Dedifferentiated amniotic fluid mesenchymal stem cell (primary cell): Measurements from ENCODE around the gene STN1.
A peak's percentile ranks its signal among the peaks of the same experiment; 100 is the strongest.
"Not testable (repeated sequence)": the region's sequence is repeated elsewhere in the genome, so short reads cannot be mapped to it uniquely, and the experiment has no call there.

Source experiments
- DNase-seq: peaks from one replicate; pipeline ENCODE4 v3.0.0-alpha.2; 2016; ENCODE audit errors: extremely low spot score

Gene STN1

DNA sequence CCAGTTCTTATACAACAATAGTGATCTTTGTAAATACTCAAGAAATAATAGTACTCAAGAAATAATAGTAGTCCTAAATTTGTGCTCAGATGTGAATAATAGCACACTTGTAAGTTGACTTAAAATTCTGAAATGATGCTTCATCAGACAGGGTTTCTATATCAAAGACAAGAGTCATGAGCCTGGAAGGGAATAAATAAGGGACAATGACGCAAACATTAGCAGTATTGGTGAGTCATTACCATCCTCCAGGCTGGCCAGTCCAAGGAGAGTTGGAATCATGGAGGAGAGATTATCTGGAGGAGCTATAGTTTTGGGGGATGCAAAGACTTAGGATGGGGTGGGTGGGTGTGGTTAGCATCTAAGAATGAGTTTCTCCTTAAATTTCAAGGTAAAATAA lies 56.5 kb downstream of the STN1 start:
- DNase-seq = no peak

DNA sequence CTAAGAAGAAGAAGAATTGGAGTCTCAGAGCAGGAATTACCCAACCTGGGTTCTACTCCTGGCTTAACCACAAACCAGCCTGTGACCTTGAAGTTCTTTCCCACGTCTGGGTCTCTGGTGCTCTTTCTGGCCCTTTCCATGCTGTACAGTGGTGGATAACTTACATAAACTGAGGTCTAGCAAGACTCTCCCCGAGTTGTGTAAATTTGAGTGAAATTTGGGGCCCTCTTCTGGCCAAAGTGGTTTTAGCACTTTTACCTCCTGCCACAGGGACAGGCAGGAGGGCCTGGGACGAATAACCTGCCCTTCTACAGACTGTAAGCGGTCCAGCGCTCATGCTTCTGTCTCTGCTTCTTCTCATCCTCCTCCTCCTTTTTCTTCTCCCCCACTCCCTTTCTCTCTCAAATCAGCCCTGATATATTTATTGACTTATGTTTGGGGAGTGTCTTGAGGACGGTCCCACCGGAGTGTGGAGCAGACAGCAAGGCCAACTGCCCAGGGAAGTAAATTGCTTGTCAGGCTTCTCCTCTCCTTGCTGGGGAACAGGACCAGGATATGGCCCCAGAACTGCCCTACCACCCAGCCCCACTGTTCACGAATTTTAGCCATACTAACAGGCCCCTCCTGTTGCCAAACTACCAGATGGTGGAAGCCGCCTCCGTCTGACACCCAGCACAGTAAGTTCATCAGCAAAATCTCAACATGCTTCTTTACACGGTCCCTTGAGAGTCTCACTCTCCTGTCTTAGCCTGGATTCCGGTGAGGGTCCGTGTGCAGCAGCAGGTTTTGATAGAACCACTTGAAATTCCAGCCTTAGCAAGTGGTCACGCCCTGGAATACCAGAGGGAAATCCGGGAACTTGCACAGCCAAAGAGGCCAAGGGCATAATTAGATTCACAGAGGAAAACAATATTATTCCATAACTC lies 58.6 kb downstream of the STN1 start:
- peak; percentile 74 for DNase-seq

DNA sequence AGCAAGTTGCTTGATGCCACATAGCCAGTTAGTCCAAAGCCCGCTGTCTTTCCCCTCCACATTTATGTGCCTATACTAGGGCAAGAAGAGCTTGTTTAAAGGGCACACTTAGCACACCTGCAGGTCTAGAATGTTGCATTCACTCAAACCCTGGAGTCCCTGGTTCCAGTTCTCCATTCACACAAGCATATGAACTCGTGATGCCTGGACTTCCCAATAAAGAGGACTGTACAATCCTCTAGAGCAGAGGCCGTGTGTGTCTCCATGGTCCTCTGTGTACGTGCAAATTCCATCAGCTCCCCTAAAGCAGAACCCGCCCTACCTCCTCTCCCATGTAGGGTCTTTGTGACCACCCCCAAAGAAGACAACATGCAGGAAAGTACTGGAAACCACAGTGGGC lies 59.6 kb downstream of the STN1 start:
- DNase-seq = no peak

DNA sequence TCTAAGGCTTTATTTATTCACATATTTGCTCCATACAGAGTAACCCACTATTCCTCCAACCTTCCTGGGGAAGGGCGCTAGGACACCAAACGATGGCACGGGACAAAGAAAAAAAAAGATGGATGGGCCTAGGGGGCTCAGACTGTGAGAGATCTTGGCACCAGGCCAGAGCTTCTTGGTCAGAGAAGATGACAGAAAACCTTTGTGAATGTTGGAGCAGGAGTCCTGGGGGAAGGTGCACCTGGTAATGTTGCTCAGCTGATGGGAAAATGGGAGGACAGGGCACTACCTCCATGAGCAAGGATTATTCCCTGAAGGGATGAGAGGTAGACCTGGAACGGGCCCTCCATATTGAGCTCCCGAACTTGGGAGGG lies 61.2 kb downstream of the STN1 start:
- DNase-seq = no peak

DNA sequence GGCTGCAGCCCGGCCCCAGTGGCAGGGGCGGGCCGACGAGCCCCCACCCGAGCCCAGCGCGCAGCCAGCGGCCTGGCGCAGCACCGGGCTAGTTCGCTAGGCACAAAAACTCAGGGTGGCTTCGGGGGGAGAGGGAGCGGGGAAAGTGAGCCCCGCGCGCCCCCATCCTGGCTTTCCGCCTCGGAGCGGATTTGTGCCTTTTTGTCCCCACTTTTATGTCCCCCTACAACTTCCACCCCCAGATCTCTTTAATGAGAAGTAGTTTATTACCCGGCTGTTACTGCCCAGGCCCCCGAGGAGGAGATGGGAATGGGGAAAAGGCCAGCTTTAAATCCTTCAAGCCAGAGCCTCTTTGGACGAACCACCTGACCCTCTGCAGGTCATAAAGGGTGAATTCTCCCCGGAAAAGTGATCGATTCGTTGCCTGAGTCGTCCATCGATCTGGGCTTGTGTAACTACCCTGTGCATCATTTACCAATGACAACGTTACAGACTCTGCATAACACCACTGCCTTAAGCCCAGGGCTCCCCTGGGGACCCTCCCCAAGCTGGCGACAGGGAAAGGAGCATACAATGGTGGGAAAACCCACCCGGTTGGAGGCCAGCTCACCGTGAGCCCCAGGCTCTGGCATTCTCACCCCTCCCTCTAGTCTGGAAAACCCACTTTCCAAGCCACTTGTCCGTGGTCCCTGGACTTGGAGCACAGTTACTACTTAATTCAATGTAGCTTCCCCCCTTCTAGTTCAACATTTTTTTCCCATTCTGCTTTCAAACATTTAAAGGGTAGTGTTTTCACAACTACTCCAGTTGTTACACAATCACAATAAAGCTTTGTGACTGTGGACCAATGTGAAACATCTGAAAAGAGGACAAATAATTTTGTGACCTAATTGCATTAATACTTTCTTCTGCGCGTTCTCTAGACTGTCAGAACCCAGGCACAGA lies 61.9 kb downstream of the STN1 start:
- DNase-seq = no peak

DNA sequence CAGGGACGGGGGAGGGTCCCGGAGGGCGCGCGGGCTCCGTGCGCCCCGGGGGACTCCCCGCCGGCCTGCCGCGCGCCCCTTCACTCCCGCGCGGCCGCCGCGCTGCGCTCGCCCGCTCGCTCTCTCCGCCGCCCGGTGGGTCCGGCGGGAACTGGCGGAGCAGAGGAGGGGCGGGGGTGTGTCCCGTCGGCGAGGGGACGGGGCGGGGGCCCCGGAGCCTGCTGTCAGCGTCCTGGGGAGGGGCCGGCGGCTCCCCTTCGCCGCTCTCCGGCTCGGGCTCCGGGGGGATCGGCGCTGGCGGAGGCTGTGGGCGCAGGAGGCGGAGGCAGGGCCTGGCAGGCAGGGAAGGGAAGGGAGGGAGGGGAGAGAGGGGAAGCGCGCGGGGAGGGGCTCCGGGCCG lies 62.6 kb downstream of the STN1 start, which contains the start of gene SH3PXD2A:
Gene SH3PXD2A, minus strand, starts transcription at position 153 of the 400 bp plus-strand sequence. CDS start 310 bp downstream, outside the sequence.
- no peak for DNase-seq

DNA sequence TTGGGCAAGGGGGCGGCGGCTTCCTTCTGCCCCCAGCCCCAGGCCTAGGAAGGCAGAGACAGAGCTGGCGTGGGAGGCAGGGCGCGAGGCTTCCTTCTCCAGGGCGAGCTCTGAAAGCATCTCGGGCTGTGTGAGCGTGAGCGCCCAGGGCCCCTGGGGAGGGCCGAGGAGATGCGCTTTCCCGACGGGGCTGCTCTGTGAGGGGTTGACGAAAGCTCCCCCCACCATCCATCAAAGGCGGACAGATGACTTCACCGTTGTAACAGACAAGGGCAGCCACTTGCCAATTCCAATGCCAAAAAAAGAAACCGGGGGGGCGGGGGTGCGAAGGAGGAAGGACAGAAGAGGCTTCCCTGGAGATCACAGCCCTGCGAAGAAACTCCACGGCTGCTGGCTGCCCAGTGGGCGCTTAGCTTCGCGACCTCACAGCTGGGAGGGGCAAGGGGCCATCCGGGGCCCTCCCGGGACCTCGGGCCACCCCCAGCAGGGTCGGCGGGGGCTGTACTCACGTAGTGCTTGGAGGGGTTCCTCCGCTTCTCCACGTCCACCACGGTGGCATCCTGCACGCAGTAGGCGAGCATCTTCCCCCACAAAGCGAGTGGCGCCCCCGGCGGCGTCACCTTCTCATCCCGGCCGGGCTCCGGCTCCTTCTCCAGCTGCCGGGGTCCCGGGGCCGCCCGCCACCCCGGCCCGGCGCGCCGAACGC lies 63.1 kb downstream of the STN1 start:
- DNase-seq = no peak

DNA sequence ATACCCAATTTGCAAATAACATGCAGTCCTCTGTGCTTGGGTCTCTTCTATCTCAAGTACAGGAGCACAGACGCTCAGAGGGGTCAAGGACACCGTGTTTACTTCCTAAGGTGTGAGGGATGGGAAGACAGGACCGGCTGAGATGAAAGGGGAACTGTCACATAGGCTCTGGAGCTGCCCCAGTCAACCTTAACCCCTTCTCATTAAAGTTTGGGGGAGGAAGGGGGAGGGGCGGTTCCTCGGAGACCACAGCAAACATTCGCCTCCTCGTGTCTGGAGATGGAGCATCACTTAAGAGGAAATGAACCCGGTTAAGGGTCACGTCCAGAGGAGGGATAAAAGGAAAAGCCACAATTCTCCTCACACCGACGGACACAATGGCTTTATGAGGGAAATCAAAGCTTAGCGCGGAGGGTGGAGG lies 63.7 kb downstream of the STN1 start:
- no peak for DNase-seq

DNA sequence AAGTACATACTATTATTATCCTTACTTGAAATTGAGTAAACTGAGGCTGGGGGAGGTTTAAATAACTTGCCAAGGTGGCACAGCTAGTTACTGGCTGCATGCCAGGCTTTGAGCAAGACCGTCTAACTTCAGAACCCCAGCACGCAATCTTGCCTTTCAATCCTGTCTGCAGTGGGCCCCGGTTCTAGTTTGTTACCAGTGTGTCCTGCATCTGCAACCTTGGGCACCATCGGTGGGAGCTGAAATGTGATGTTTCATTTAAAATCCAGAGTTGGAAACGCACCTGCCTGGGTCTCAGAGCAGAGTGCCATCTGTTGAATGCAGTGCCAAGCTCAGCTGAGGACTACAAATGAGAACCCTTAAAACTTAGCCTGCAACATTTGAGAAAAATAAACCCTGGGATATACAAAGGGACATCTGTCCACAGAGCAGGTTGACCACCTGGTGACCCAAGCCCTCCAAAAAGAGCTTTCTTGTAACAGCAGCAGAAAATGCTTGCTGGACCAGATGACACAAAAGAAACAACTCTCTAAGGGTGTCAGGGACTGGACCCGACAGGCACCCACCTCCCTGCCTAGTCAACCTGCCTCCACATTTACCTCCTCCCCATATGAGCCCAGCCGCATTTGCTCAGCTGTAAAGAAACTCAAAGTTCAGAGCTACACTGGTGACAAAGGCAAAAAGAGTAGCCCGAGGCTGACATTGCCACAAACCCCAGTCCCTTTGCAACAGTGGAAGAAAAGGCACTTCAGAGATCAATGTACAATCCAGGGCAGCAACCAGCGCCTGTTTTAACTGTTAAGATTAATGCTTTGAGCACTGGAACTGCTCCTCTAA lies 64.3 kb downstream of the STN1 start:
- no peak for DNase-seq

DNA sequence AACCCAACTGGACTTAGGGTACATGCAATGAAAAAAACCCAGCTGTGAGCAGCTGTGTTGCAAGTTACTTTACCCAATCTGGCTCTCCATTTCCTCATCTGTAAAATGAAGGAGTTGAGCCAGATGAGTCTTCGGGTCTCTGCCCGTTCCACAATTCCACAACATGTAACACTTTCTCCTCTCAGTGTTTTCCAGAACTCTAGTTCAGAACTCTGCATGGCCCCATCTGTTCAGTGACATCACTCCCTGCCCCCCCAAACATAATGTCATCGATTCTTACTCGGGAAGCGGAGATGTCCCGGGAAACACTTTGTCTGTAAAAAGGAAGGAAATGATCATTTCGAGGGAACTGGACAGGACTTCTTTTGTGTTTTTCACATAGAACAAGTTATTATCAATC lies 65.1 kb downstream of the STN1 start:
- DNase-seq = no peak

DNA sequence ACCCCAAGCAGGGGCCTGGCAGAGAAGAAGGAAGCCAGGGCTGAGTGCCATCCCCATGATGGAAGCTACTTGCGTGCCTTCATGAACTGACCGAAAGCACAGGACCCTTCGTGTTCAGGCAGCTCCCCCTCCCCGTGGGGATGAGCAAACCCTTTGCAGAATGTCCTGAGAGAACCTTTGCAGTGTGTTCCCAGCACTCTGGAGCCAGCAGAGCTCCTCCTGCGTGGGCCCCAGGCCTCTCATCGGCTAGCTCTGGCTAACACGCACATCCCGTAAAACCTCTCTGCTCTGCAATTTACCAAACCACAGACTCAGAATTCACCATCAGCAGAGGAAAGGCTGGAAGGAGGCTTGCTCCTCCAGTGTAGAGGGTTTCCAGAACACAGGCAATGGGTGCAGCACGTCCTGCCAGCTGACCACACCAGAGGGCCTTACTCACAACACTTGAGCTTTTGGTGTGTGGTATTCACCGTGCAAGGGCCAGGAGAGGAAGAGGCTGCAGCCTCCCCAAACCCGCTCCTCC lies 65.7 kb downstream of the STN1 start:
- DNase-seq = no peak

DNA sequence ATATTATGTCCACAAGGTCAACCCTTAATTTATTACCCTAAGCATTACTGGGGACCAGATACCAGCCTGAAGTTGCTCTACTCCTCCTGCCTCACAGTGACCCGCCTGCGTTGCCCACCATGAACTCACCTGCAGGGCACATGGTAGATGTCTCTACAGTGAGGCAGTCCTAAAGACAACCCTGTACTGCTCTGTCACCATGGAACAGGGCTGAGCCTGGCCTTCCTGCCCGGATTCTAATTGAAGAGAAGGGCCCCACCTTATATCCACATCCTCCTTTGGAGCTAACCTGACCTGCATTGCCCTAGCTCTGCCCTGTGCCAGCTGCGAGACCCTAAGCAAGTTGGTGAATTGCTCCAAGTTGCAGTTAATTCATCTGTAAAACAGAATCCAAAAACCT lies 66.7 kb downstream of the STN1 start:
- no peak for DNase-seq

DNA sequence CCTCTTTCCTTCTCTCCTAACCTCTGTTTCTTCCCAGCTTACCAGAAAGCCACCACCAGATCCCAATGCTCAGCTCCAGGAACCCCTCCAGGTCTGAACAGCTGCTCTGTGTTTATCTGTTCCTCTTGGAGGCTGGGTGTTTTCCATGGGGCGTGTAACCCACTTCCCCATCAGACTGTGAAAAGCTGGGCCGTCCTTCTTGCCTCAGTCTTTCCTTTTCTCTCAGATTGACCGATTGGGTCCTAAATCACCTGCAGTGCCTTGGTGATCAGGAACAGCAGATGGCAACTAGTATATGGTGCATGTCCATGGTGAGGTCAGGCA lies 67.5 kb downstream of the STN1 start:
- no peak for DNase-seq

DNA sequence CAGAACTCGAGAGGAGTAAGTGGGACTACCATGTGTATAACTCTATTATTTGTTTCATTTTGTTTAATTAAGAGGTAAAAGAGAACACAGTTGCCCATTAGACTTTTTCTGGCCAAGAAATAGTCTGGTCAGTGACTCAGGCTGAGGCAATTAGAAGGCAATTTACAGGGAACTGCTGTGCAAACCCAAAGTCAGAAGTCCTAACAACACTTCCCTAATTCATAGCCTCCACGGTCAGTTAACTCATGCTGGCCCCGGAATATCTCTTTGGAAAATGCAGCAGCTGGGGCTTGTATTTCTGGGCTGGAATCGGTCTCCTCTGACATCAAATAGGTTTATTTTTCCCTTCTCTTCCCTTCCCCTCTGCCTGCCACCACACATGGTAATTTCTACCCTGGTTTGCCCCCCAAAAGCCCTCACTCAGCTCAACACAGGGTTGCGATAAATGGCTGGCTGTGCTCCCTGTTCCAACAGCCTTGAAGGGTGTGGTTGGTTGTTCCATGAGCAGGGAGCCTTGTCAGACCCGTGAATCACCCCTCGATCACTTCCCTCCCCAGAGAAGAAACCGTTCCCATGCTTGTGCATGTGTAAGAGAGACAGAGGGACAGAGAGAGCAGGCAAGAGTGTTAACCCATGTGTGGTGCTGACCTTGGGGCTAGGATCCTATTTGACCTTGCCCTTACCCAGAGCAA lies 68.0 kb downstream of the STN1 start:
- peak; percentile 45 for DNase-seq

DNA sequence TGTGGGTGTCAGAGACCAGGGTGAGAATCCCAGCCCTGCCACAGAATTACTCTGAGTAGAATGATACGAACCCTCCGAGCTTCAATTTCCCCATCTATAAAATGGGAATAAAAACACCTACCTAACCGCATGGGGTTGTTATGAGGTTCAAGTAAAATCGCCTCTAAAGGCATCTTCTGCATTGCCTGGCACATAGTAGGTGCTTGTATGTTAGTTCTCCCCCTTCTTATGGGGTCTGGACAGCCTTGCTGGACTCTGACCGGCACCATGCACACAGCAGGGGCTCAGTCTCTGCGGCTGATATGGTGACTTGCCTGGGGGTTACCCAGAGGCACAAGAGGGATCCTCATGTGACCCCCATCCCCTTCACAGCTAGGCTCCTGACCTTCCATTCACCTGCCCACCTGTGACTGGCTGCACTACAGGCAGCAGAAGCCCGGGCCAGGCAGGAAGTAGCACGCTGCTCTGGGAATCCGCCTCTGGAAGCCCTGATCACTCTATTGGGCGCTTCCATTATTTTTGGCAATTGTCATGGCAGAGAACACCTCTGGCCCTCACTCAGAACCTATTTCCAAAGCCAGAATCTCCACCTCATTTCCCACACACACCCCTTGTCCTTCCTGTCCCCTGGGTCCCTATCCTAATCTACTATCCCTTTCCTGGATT lies 68.6 kb downstream of the STN1 start:
- no peak for DNase-seq

DNA sequence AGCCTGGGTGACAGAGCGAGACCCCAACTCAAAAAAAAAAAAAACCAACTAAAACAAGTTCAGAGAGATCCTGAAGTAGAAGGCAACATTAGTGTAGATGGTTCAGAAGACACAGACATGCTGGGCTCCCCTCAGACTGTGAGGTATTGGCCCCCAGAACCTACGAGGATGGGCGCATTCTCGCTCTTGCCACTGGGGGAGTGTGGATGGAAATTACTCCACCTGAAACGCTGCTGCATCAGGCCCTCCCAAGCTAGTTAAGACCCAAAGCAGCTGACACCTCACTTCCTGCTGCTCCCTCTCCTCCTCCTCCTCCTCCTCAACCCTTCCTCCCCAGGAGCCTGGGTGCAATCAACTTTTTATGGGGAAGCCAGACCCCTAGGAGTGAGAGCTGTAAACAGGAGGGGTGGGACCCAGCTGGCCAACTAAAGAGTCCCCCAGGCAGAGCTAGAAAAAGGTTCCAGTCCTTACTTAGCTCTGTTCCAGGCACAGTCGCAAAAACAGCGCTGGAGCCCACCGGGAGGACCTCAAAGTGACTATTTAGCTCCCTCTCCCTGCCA lies 70.0 kb downstream of the STN1 start:
- DNase-seq = no peak

DNA sequence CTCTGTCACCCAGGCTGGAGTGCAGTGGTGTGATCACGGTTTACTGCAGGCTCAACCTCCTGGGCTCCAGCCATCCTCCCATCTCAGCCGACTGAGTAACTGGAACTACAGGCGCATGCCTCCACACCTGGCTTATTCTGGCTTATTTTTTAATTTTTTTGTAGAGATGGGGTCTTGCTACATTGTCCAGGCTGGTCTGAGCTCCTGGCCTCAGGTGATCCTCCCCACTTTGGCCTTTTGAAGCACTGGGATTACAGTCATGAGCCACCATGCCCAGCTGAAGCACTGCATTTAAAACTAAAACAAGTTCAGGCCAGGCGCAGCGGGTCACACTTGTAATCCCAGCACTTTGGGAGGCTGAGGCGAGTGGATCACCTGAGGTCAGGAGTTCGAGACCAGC lies 70.6 kb downstream of the STN1 start:
- DNase-seq = no peak

DNA sequence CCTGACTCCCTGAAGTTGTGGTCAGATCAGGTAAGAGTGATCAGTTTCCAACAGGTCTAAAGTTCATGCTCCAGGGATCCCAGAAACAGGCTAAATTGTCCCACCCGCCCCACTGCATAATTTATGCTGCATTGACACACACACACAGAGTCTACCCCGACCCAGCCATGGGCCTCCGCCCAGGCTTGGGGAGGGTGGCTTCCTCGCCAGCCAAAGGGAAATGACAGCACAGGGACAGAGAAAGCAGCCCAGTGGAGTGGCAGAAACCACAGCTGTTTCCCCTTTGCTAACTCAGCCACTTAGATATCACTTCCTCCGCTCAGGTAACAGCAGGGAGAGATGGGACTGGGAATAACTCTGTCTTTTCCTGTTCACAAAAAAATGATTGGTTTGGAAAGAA lies 72.0 kb downstream of the STN1 start:
- no peak for DNase-seq

DNA sequence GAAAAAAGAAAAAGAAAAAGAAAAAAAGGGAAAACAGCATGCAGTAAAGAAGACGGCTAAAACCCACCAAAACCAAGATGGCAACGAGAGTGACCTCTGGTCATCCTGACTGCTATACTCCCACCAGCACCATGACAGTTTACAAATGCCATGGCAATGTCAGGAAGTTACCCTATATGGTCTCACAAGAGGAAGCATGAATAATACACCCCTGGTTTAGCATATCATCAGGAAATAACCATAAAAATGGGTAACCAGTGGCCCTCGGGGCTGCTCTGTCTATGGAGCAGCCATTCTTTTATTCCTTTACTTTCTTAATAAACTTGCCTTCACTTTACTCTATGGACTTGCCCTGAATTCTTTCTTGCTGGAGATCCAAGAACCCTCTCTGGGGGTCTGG lies 72.6 kb downstream of the STN1 start:
- DNase-seq = not testable (repeated sequence)
